B cell (primary cell): ENCODE measurements around the gene EVC. TPM values are rescaled to one million over a fixed set of nuclear protein-coding genes. Genes with fewer than 3 reads are reported as not detected.

Source experiments
- ATAC-seq: fragments of 200-7000 bp; cut with Tn5 transposase; one replicate; pipeline ENCODE4 v1.10.0; 2021; ENCODE audit warnings: low read depth, mild to moderate bottlenecking, moderate number of reproducible peaks, moderate library complexity
- CTCF ChIA-PET: fragments of 350-600 bp; sonication (Branson Sonifier 250); formaldehyde crosslinking; loops from one replicate; lab custom pipeline; 2021; ENCODE audit warnings: antibody characterized with exemption, inconsistent platforms; lab: Charles Lee
- POLR2A ChIA-PET: fragments of 350-600 bp; sonication (Branson Sonifier 250); formaldehyde crosslinking; loops from one replicate; lab custom pipeline; 2021; ENCODE audit warnings: antibody characterized with exemption; lab: Charles Lee
- DNase-seq: peaks from one replicate; pipeline ENCODE4 v3.0.0; 2013
- H2AFZ ChIP-seq: 2 replicates; pipeline ENCODE4 v1.6.1; 2012; ENCODE audit warnings: mild to moderate bottlenecking, low read depth, low read length; ENCODE audit not compliant: insufficient read depth, poor library complexity, severe bottlenecking
- H3K27ac ChIP-seq, 2 donors: 1 replicate in 1 of 2; 2 replicates in 1 of 2; pipeline ENCODE4 v1.5.1; 2012 to 2013; ENCODE audit warnings: low read length in 2 of 2, mild to moderate bottlenecking in 2 of 2, moderate library complexity in 1 of 2
- H3K27me3 ChIP-seq, 4 experiments: fragments of 200-600 bp in 1 of 4; sonication (generic) in 1 of 4; replicated peaks in 1 of 4; 1 replicate in 2 of 4; 2 replicates in 2 of 4; pipeline versions ENCODE4 v1.6.1 to v1.7.0; 2013 to 2016; ENCODE audit warnings: low read length in 3 of 4, mild to moderate bottlenecking in 2 of 4, mixed read lengths in 1 of 4, moderate library complexity in 1 of 4; ENCODE audit not compliant: insufficient read depth in 4 of 4, control insufficient read depth in 3 of 4; ENCODE audit errors: control extremely low read depth in 1 of 4
- H3K36me3 ChIP-seq, 2 experiments: replicated peaks in 1 of 2; 1 replicate in 1 of 2; 2 replicates in 1 of 2; pipeline versions ENCODE4 v1.6.1 to v1.7.1; 2013; ENCODE audit warnings: low read length in 1 of 2; ENCODE audit not compliant: insufficient read depth in 2 of 2, control insufficient read depth in 1 of 2; ENCODE audit errors: control extremely low read depth in 1 of 2, extremely low read depth in 1 of 2
- H3K4me1 ChIP-seq, 2 donors: fragments of 200-600 bp in 1 of 2; sonication (generic) in 1 of 2; 1 replicate in 1 of 2; 2 replicates in 1 of 2; pipeline versions ENCODE4 v1.5.1 to v1.6.1; 2013 to 2017; ENCODE audit warnings: low read length in 2 of 2; ENCODE audit not compliant: control insufficient read depth in 2 of 2, insufficient read depth in 2 of 2
- H3K4me2 ChIP-seq: replicated peaks from 2 replicates; pipeline ENCODE3; 2012; ENCODE audit warnings: mild to moderate bottlenecking, low read depth, low read length; ENCODE audit not compliant: poor library complexity, severe bottlenecking
- H3K4me3 ChIP-seq, 5 experiments: fragments of 200-600 bp in 1 of 5; sonication (generic) in 1 of 5; 1 replicate in 3 of 5; 2 replicates in 2 of 5; pipeline versions ENCODE4 v1.5.1 to v1.7.0; 2011 to 2016; ENCODE audit warnings: low read length in 4 of 5, mild to moderate bottlenecking in 4 of 5, low read depth in 2 of 5, control low read depth in 1 of 5, moderate library complexity in 1 of 5; ENCODE audit not compliant: insufficient read depth in 1 of 5; ENCODE audit errors: control extremely low read depth in 1 of 5, extremely low read depth in 1 of 5
- H3K79me2 ChIP-seq: fragments of 200-600 bp; sonication (generic); one replicate; pipeline ENCODE4 v1.6.0; 2016; ENCODE audit warnings: low read length; ENCODE audit not compliant: control insufficient read depth, insufficient read depth
- H3K9ac ChIP-seq: fragments of 200-600 bp; sonication (generic); 2 replicates; pipeline ENCODE4 v1.6.1; 2017; ENCODE audit warnings: mild to moderate bottlenecking, low read length, moderate library complexity
- H3K9me3 ChIP-seq, 3 donors: one replicate each; pipeline versions ENCODE4 v1.6.1 to v1.7.1; 2013; ENCODE audit warnings: low read length in 2 of 3; ENCODE audit not compliant: control insufficient read depth in 2 of 3, insufficient read depth in 1 of 3; ENCODE audit errors: control extremely low read depth in 1 of 3
- H4K20me1 ChIP-seq: 2 replicates; pipeline ENCODE4 v1.6.0; 2012; ENCODE audit warnings: mild to moderate bottlenecking, low read length; ENCODE audit not compliant: insufficient read depth, control insufficient read depth, poor library complexity, severe bottlenecking
- H3K27ac Mint-ChIP-seq: one replicate; pipeline ENCODE4 v1.8.0; 2021; ENCODE audit warnings: mixed read lengths
- H3K27me3 Mint-ChIP-seq: one replicate; pipeline ENCODE4 v1.8.0; 2021; ENCODE audit warnings: mixed read lengths
- H3K4me1 Mint-ChIP-seq: one replicate; pipeline ENCODE4 v1.8.0; 2021; ENCODE audit warnings: mixed read lengths
- H3K4me3 Mint-ChIP-seq: one replicate; pipeline ENCODE4 v1.8.0; 2021; ENCODE audit warnings: mixed read lengths
- H3K9me3 Mint-ChIP-seq: one replicate; pipeline ENCODE4 v1.8.0; 2022; ENCODE audit warnings: mixed read lengths; ENCODE audit not compliant: insufficient read depth
- EZH2 ChIP-seq: IDR thresholded peaks from 2 replicates; pipeline ENCODE4 v1.6.1; 2012; ENCODE audit warnings: borderline replicate concordance, low read depth, mild to moderate bottlenecking, moderate library complexity, low read length; ENCODE audit not compliant: insufficient read depth, poor library complexity, severe bottlenecking
- WGBS: methylation state at CpG from one replicate; pipeline ENCODE4 v1.1.5; 2013; ENCODE audit warnings: missing lambda C conversion rate; ENCODE audit not compliant: insufficient coverage; 5-methylcytosine and 5-hydroxymethylcytosine counted together
- intact Hi-C: fragments of 100-400 bp; cut with micrococcal nuclease; formaldehyde crosslinking; loops from one replicate; pipeline ENCODE4 v1.10.0; 2022
- polyA plus RNA-seq: library from polyadenylated mRNA; depleted of rRNA; stranded (reverse); fragments of >200 nt; gene quantifications from 2 replicates; pipeline ENCODE4 v1.2.3, GENCODE V29; 2012
- total RNA-seq, 2 donors: library from RNA; stranded (reverse); fragments of 120-200 nt in 1 of 2; gene quantifications; 1 replicate in 1 of 2; 2 replicates in 1 of 2; pipeline versions ENCODE4 v1.2.3 to v1.2.4, GENCODE V29; 2013 to 2022
- TF ChIP-seq, protein P1 (sequence below): fragments of 200-600 bp; IDR thresholded peaks from one replicate; pipeline ENCODE4 v1.8.0; 2022; ENCODE audit warnings: antibody characterized with exemption, mild to moderate bottlenecking

Gene EVC
- total and polyA plus RNA-seq, 2 donors (not counting 1 experiment from before 2014, with no cell fraction given), result 1.5 TPM; not detected in 1

DNA sequence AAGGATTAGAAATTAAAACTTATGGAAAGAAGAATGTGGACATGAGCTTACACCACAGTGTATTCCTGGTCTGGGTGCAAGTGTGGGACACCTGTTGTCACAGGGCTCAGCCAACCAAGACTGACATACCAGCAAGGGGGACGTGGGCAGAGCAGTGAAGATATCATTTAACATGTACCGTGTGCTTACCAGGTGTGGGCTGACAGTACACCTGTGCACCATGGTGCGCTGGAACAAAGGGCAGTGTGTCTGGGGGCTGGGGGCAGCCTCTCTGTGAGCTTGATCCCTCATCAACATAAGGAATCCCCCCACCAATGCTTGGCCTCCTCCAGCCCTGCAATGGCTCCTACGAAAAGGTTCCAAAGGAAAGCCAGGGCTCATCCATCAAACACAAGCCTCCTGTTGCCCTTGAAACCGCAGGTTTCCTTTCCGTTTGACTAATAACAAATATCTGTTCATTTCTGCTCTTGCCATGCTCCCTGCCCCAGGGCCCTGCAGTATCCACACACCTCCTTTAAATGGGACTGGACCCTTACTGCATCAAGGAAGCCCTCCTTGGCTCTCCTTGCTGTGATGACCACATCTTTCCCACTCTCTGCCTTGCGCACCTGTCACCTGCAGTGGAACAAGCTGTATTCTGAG lies 19.4 kb upstream of the EVC start:
- no peaks in the 10 kb centered on the region for H3K36me3 ChIP-seq
- no peaks in the 10 kb centered on the region for H3K9me3 ChIP-seq
- no peak overlapping the region for H3K4me2 ChIP-seq
- Mint-ChIP-seq H3K27ac (no peak overlapping the region), H3K27me3 (no peaks in the 10 kb centered on the region), H3K4me3 (no peak overlapping the region), H3K9me3 (no peaks in the 10 kb centered on the region), H3K4me1 (no peaks in the 10 kb centered on the region)
- H3K27ac ChIP-seq, result no peak overlapping the region
- intact Hi-C loops, result no loop called here
- ChIA-PET POLR2A (no interaction called here), CTCF (no interaction called here)
- no peak overlapping the region for H3K9ac ChIP-seq
- 75% methylated on average over 6 of the region's 7 CpGs for WGBS
- no peaks in the 10 kb centered on the region for H3K27me3 ChIP-seq
- no peak overlapping the region for H3K4me3 ChIP-seq
- no peaks in the 10 kb centered on the region for H3K79me2 ChIP-seq
- DNase-seq (no peak), ATAC-seq (no peak)
- TF ChIP-seq, protein P1, sequence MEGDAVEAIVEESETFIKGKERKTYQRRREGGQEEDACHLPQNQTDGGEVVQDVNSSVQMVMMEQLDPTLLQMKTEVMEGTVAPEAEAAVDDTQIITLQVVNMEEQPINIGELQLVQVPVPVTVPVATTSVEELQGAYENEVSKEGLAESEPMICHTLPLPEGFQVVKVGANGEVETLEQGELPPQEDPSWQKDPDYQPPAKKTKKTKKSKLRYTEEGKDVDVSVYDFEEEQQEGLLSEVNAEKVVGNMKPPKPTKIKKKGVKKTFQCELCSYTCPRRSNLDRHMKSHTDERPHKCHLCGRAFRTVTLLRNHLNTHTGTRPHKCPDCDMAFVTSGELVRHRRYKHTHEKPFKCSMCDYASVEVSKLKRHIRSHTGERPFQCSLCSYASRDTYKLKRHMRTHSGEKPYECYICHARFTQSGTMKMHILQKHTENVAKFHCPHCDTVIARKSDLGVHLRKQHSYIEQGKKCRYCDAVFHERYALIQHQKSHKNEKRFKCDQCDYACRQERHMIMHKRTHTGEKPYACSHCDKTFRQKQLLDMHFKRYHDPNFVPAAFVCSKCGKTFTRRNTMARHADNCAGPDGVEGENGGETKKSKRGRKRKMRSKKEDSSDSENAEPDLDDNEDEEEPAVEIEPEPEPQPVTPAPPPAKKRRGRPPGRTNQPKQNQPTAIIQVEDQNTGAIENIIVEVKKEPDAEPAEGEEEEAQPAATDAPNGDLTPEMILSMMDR, result no peak
- TF ChIP-seq EZH2, result no peak
- H2AFZ ChIP-seq, result no peak overlapping the region
- H3K4me1 ChIP-seq, result no peaks in the 10 kb centered on the region
- H4K20me1 ChIP-seq, result no peaks in the 10 kb centered on the region

DNA sequence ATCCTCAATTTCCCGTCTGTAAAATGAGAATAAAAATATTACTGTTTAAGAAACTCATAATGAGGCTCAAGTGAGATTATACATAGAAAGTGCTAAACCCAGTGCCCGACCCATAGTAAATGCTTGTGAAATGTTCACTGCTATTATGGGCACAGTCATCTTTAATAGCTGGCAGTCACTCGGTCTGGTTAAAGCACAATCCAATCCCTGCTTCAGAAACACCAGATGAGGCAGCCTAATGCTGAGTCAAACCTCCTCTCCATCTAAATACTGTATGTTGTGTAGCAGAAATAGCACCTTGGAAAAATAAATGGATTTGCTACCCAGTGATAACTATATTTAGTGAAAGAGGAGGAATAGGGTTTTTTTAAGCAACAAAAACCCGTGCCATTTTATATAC lies 17.1 kb upstream of the EVC start:
- TF ChIP-seq EZH2, result no peak
- TF ChIP-seq, protein P1, result no peak
- Histone ChIP-seq H3K79me2 (no peaks in the 10 kb centered on the region), H3K36me3 (no peaks in the 10 kb centered on the region), H3K4me2 (no peak overlapping the region), H3K27ac (no peak overlapping the region), H3K27me3 (no peaks in the 10 kb centered on the region), H2AFZ (no peak overlapping the region), H3K4me3 (no peak overlapping the region), H3K9me3 (peaks cover 0 to 3% (median 0%) of the 10 kb centered on the region in 3 donors), H3K4me1 (no peaks in the 10 kb centered on the region), H4K20me1 (no peaks in the 10 kb centered on the region), H3K9ac (no peak overlapping the region)
- no CpG with 5 or more reads among the region's 4 CpGs for WGBS
- H3K9me3 Mint-ChIP-seq, result no peaks in the 10 kb centered on the region
- intact Hi-C loops, result no loop called here
- H3K27ac Mint-ChIP-seq, result no peak overlapping the region
- H3K4me1 Mint-ChIP-seq, result no peaks in the 10 kb centered on the region
- no peak overlapping the region for H3K4me3 Mint-ChIP-seq
- H3K27me3 Mint-ChIP-seq, result no peaks in the 10 kb centered on the region
- DNase-seq (no peak), ATAC-seq (no peak)
- ChIA-PET POLR2A (no interaction called here), CTCF (no interaction called here)
